Osteocyte (in vitro differentiated cells): ENCODE measurements around the gene PEX11A. TPM values are rescaled to one million over a fixed set of nuclear protein-coding genes. Genes with fewer than 3 reads are reported as not detected.

Experiments used
- DNase-seq: peaks from one replicate; pipeline ENCODE4 v3.0.0; 2021; ENCODE audit warnings: mixed read lengths; ENCODE audit not compliant: unreplicated experiment; ENCODE audit errors: extremely low spot score
- H3K27ac Mint-ChIP-seq: one replicate; pipeline ENCODE4 v1.8.0; 2021; ENCODE audit warnings: mild to moderate bottlenecking, mixed read lengths; ENCODE audit not compliant: unreplicated experiment
- H3K27me3 Mint-ChIP-seq: one replicate; pipeline ENCODE4 v1.8.0; 2021; ENCODE audit warnings: mixed read lengths; ENCODE audit not compliant: unreplicated experiment
- H3K36me3 Mint-ChIP-seq: one replicate; pipeline ENCODE4 v1.8.0; 2021; ENCODE audit warnings: mixed read lengths; ENCODE audit not compliant: unreplicated experiment
- H3K4me1 Mint-ChIP-seq: one replicate; pipeline ENCODE4 v1.8.0; 2021; ENCODE audit warnings: mixed read lengths; ENCODE audit not compliant: unreplicated experiment
- H3K4me3 Mint-ChIP-seq: one replicate; pipeline ENCODE4 v1.8.0; 2021; ENCODE audit warnings: mild to moderate bottlenecking, moderate library complexity, mixed read lengths; ENCODE audit not compliant: unreplicated experiment
- H3K9me3 Mint-ChIP-seq: one replicate; pipeline ENCODE4 v1.8.0; 2021; ENCODE audit warnings: mixed read lengths; ENCODE audit not compliant: unreplicated experiment
- CTCF ChIP-seq: fragments of 200-600 bp; sonication (generic); IDR thresholded peaks from 2 replicates; pipeline ENCODE4 v1.5.0; 2021; ENCODE audit warnings: antibody characterized with exemption, mild to moderate bottlenecking, moderate library complexity
- total RNA-seq: library from RNA; stranded (reverse); gene quantifications from 2 replicates; pipeline ENCODE4 v1.2.1, GENCODE V29; 2021

Gene PEX11A
- total RNA-seq, 1 donor from 2014 or later, result 5.6 TPM

- Mint-ChIP-seq H3K9me3 (no peaks in the 10 kb centered on the region), H3K27me3 (no peaks in the 10 kb centered on the region), H3K36me3 (peaks cover 17% of the 10 kb centered on the region), H3K27ac (no peak within 1 kb of the TSS), H3K4me3 (no peak within 1 kb of the TSS), H3K4me1 (peaks cover 9% of the 10 kb centered on the region)
- TF ChIP-seq CTCF, result no peak
- DNase-seq, result no peak
These were observed 11.3 kb downstream of the PEX11A start, which contains the start of gene PLIN1 for GRCh38 chr15:89679212-89679611. Gene PLIN1 (minus strand): TSS chr15:89679367. CDS start chr15:89677489, 1,878 bp downstream.

- Mint-ChIP-seq H3K4me3 (no peak overlapping the region), H3K4me1 (peaks cover 12% of the 10 kb centered on the region), H3K27ac (no peak overlapping the region), H3K9me3 (no peaks in the 10 kb centered on the region), H3K27me3 (no peaks in the 10 kb centered on the region), H3K36me3 (peaks cover 7% of the 10 kb centered on the region)
- TF ChIP-seq CTCF, result no peak
- peak; percentile 76 for DNase-seq
These were observed 13.2 kb downstream of the PEX11A start for GRCh38 chr15:89677381-89677780.

- Mint-ChIP-seq H3K27me3 (no peaks in the 10 kb centered on the region), H3K4me1 (peaks cover 10% of the 10 kb centered on the region), H3K36me3 (peaks cover 2% of the 10 kb centered on the region), H3K9me3 (no peaks in the 10 kb centered on the region), H3K4me3 (no peak overlapping the region), H3K27ac (no peak overlapping the region)
- no peak for TF ChIP-seq CTCF
- peak; percentile 30 for DNase-seq
These were observed 14.9 kb downstream of the PEX11A start for GRCh38 chr15:89675606-89676005.

GRCh38 chr15:89674526-89674925 is 16.0 kb downstream of the PEX11A start:
- no peak for DNase-seq
- TF ChIP-seq CTCF, result no peak

GRCh38 chr15:89673165-89673512 is 17.4 kb downstream of the PEX11A start:
- Mint-ChIP-seq H3K27ac (no peak overlapping the region), H3K4me3 (no peak overlapping the region), H3K4me1 (peaks cover 5% of the 10 kb centered on the region), H3K27me3 (no peaks in the 10 kb centered on the region), H3K36me3 (no peaks in the 10 kb centered on the region), H3K9me3 (no peaks in the 10 kb centered on the region)
- DNase-seq, result no peak
- peak; percentile 42 for TF ChIP-seq CTCF

More at GRCh38 chr15:89674526-89674925, 16.0 kb downstream of the PEX11A start:
- Mint-ChIP-seq H3K27me3 (no peaks in the 10 kb centered on the region), H3K36me3 (no peaks in the 10 kb centered on the region), H3K27ac (no peak overlapping the region), H3K9me3 (no peaks in the 10 kb centered on the region), H3K4me1 (peaks cover 5% of the 10 kb centered on the region), H3K4me3 (no peak overlapping the region)
